Muscle of leg (tissue), 11 donors: ENCODE measurements around the gene THEM4. TPM values are rescaled to one million over a fixed set of nuclear protein-coding genes. Genes with fewer than 3 reads are reported as not detected.

Experiments
- DNase-seq: peaks from one replicate; pipeline ENCODE4 v3.0.0; 2013
- H3K27ac ChIP-seq: one replicate; pipeline ENCODE4 v1.5.1; 2013; ENCODE audit warnings: mild to moderate bottlenecking, low read length, control low read depth
- H3K27me3 ChIP-seq: one replicate; pipeline ENCODE4 v1.6.1; 2013; ENCODE audit warnings: low read length; ENCODE audit not compliant: control insufficient read depth, insufficient read depth
- H3K36me3 ChIP-seq: one replicate; pipeline ENCODE4 v1.6.1; 2013; ENCODE audit warnings: low read length; ENCODE audit not compliant: control insufficient read depth, insufficient read depth
- H3K4me1 ChIP-seq: one replicate; pipeline ENCODE4 v1.6.1; 2013; ENCODE audit warnings: low read length; ENCODE audit not compliant: control insufficient read depth, insufficient read depth
- H3K4me3 ChIP-seq: one replicate; pipeline ENCODE4 v1.5.1; 2013; ENCODE audit warnings: low read length, control low read depth
- H3K9me3 ChIP-seq: replicated peaks from 2 replicates; pipeline ENCODE4 v1.6.1; 2013; ENCODE audit warnings: low read depth, low read length; ENCODE audit not compliant: control insufficient read depth
- WGBS: methylation state at CpG from one replicate; pipeline ENCODE4 v1.1.5; 2013; ENCODE audit warnings: missing lambda C conversion rate; ENCODE audit not compliant: insufficient coverage; 5-methylcytosine and 5-hydroxymethylcytosine counted together
- polyA plus RNA-seq, 8 donors: library from polyadenylated mRNA; unstranded; fragments of 120-200 nt; gene quantifications; one replicate each; pipeline versions ENCODE4 v1.2.1 to v1.2.3, GENCODE V29; 2013; ENCODE audit warnings: inconsistent platforms in 1 of 8, low replicate concordance in 1 of 8; ENCODE audit not compliant: insufficient read length in 8 of 8, insufficient read depth in 1 of 8
- total RNA-seq: library from RNA; stranded (reverse); fragments of 120-200 nt; gene quantifications from one replicate; pipeline ENCODE4 v1.2.4, GENCODE V29; 2013

Gene THEM4
- total and polyA plus RNA-seq, 9 donors: 9.5 to 19.0 (median 11.0) TPM

GRCh38 chr1:151831605-151832004 lies 77.7 kb downstream of the THEM4 start, which contains the start of gene RORC:
Gene RORC, minus strand, starts transcription at chr1:151831802. Its CDS starts 38 bp downstream, at chr1:151831764.
- 58% methylated on average over 5 of the region's 5 CpGs for WGBS
- no peak for DNase-seq

GRCh38 chr1:151831256-151831591 lies 78.1 kb downstream of the THEM4 start:
- Histone ChIP-seq H3K36me3 (no peaks in the 10 kb centered on the region), H3K4me3 (peak overlapping the region; percentile 19), H3K27ac (peak overlapping the region; percentile 20), H3K9me3 (no peaks in the 10 kb centered on the region), H3K4me1 (peaks cover 32% of the 10 kb centered on the region), H3K27me3 (peaks cover 9% of the 10 kb centered on the region)
- 71% methylated on average over 4 of the region's 4 CpGs for WGBS
- DNase-seq: no peak

More at GRCh38 chr1:151831605-151832004, 77.7 kb downstream of the THEM4 start, which contains the start of gene RORC:
- Histone ChIP-seq H3K36me3 (no peaks in the 10 kb centered on the region), H3K27me3 (peaks cover 12% of the 10 kb centered on the region), H3K4me3 (peak within 1 kb of the TSS; percentile 19), H3K4me1 (peaks cover 29% of the 10 kb centered on the region), H3K27ac (peak within 1 kb of the TSS; percentile 20), H3K9me3 (no peaks in the 10 kb centered on the region)

GRCh38 chr1:151830055-151830454 lies 79.3 kb downstream of the THEM4 start:
- Histone ChIP-seq H3K27me3 (peaks cover 3% of the 10 kb centered on the region), H3K9me3 (no peaks in the 10 kb centered on the region), H3K4me1 (peaks cover 44% of the 10 kb centered on the region), H3K4me3 (no peak overlapping the region), H3K27ac (no peak overlapping the region), H3K36me3 (no peaks in the 10 kb centered on the region)
- WGBS: 14% methylated on average over 1 of the region's 6 CpGs
- DNase-seq: no peak

GRCh38 chr1:151829352-151830046 lies 79.8 kb downstream of the THEM4 start:
- no peak overlapping the region for H3K4me3 ChIP-seq
- WGBS: 21% methylated on average over 2 of the region's 4 CpGs
- no peak for DNase-seq
- H3K27me3 ChIP-seq: peaks cover 2% of the 10 kb centered on the region
- no peaks in the 10 kb centered on the region for H3K9me3 ChIP-seq
- H3K4me1 ChIP-seq: peaks cover 49% of the 10 kb centered on the region
- H3K36me3 ChIP-seq: no peaks in the 10 kb centered on the region
- no peak overlapping the region for H3K27ac ChIP-seq

DNA sequence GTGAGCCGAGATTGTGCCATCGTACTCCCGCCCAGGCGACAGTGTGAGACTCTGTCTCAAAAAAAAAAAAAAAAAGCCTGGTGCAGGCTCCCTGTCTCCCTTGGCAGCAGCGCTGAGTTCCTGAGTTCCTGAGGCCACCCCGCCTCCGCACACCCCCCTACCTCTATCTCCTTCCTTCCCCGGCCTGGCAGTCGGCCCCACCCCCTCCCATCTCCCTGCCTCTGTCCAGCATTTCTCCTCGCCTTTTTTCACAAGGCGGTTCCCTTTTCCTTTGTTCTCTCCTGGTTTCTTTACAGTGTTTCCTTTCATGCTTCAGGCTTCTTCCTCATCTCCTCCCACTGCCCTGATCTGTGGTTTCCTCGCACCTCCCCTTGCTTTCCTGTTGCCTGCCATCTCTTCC lies 80.4 kb downstream of the THEM4 start:
- no peak overlapping the region for H3K4me3 ChIP-seq
- H3K27me3 ChIP-seq: peaks cover 2% of the 10 kb centered on the region
- H3K27ac ChIP-seq: no peak overlapping the region
- H3K36me3 ChIP-seq: no peaks in the 10 kb centered on the region
- 2% methylated on average over 12 of the region's 12 CpGs for WGBS
- H3K9me3 ChIP-seq: no peaks in the 10 kb centered on the region
- peak; percentile 54 for DNase-seq
- H3K4me1 ChIP-seq: peaks cover 55% of the 10 kb centered on the region

DNA sequence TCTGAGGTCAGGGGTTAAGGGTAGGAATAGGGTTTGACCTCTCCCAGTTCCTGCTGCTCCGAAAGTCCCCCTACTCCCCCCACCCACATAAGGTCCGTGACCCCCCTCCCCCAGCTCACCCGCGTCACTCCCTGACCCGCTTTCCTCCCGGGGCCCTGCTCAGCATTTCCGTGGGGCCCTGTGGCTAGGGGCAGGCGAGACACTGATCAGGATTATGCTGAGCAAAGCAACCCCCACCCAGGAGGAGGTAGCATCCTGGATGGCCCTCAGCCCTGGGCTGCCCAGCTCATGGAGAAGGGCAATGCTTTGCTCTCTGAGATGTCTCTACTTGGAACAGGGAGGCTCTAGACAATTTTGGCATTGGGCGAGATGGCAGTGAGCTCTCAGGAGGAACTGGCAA lies 81.5 kb downstream of the THEM4 start:
- Histone ChIP-seq H3K27ac (no peak overlapping the region), H3K9me3 (no peaks in the 10 kb centered on the region), H3K4me3 (no peak overlapping the region), H3K36me3 (no peaks in the 10 kb centered on the region), H3K4me1 (peaks cover 50% of the 10 kb centered on the region), H3K27me3 (peaks cover 2% of the 10 kb centered on the region)
- WGBS: 38% methylated on average over 7 of the region's 9 CpGs
- no peak for DNase-seq

DNA sequence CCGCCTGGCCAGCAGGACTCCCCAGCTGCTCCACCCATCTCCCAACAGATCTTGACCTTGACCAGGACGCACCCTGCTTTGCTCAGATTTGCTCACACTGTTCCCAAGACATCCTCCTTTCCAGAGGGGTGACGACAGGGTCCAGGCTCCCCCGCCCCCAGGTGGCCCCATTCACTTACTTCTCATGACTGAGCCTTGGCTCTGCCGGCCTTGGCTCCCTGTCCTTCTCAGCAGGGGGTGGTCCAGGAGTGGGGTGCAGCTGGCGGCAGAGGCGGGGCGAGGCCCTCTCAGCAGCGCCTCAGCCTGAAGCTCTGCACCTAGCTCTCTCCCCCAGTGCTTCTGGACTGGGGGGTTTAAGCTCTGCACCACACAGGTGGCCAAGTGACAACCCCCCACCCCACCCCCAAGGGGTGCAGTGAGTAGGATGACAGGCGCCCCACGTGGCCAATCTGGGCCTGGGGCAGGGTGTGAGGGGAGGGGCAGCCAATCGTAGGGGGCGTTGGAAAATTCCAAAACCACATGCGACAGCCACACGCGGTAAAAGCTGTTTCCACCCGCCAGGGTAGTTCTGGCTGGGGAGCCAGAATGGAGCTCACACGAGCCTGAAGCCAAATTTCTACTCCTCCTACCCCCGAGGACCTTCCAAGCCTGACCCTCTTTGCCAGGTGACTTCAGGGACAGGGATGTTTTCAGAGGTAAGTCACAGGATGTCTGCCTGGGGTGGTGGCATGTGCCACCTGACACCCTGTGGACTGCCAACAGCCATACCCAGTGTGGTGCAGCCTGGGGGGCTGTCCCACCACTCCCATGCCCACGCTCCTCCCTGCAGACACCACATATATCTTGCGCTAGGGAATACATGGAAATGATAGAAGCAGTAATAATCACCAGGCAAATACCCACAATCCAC lies 83.3 kb downstream of the THEM4 start:
- Histone ChIP-seq H3K36me3 (no peaks in the 10 kb centered on the region), H3K4me3 (no peak overlapping the region), H3K27me3 (peaks cover 2% of the 10 kb centered on the region), H3K4me1 (peaks cover 43% of the 10 kb centered on the region), H3K27ac (peak overlapping the region; percentile 66), H3K9me3 (no peaks in the 10 kb centered on the region)
- WGBS: 17% methylated on average over 5 of the region's 21 CpGs
- DNase-seq: no peak

DNA sequence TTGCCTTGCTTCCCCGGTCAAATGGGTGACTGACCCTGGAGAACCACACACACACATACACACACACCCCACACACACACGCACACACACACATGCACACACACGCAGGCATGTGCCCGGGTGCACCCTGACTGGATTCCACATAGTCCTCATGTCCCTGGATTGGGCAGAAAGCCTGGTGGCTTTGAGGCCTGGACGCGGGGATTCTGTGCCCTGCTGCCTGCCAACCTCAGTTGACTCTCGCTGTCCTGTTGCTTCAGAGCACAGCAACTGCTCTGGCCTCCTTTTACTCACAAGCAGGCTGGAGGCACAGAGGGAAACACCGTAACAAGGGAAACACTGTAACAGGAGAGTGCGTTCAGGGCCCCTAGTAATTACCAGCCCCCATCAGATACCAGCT lies 84.1 kb downstream of the THEM4 start:
- Histone ChIP-seq H3K27ac (peak overlapping the region; percentile 66), H3K4me1 (peaks cover 39% of the 10 kb centered on the region), H3K4me3 (no peak overlapping the region)

More for the DNA sequence above, 84.1 kb downstream of the THEM4 start:
- Histone ChIP-seq H3K9me3 (no peaks in the 10 kb centered on the region), H3K36me3 (no peaks in the 10 kb centered on the region), H3K27me3 (peaks cover 2% of the 10 kb centered on the region)
- 87% methylated on average over 7 of the region's 9 CpGs for WGBS
- DNase-seq: peak; percentile 56
